GM18505 (cell line): ENCODE data around the gene SHB.

Experiments
- ATAC-seq: cut with Tn5 transposase; IDR thresholded peaks from one replicate; pipeline ENCODE4 v1.9.1; 2021; ENCODE audit not compliant: unreplicated experiment
- POLR2A ChIP-seq: IDR thresholded peaks from 4 replicates; pipeline ENCODE4 v1.6.1; 2011; ENCODE audit warnings: borderline replicate concordance; ENCODE audit not compliant: insufficient read depth, insufficient read length; ENCODE audit errors: extremely low read depth

SHB gene

DNA sequence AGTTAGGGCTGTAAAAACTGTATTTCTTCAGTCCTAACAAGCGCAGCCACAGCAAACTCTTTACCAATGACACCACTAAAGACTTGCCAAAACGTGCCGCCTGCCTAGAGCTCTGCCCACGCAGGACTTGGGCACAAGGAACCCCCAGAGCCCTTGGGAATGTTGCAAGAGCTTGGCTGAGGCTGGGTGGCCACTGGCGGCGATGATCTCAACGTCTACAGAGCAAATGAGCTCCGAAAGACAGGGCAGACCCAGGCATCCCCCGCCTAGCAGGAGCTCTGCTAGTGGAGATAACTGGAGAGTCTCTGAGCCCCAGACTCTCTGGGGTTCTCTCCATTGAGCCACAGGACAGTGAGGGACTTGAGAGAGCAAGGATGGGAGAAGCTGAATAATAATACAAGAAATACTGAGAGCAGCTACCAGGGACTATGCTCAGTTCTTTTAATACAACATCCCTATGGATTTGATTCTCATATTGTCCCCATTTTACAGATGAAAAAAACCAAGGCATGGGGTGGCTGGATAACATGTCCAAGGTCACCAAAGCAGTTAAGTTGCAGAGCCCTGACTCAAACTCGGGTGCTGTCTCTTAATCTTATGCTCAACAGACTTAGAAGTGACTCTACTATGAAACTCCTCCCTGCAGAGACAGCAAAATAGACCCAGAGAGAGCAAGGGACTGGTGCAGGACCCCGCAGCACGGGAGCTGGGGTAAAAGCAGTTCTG is 32.5 kb downstream of the SHB start:
- no peak for ATAC-seq

DNA sequence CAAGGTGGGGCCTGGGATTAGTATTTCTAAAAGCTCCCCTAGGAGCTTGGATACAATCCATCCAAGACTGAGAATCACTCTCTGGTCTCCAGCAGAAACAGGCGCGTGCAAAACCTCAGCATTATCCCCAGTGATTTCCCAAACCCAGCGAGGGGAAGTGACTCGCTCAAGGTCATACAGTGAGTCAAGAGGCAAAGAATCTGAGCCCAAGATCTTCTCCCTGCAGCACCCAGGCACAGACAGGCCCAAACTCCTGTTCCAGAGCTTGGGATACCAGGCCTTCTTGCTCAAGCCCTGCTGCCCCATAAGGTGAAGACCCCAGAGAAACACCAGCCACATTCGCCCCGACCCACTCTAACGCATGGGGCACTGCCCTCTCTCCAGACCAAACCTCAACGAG is 33.2 kb downstream of the SHB start:
- TF ChIP-seq POLR2A = no peak
- ATAC-seq = no peak

More for the DNA sequence above, 32.5 kb downstream of the SHB start:
- no peak for TF ChIP-seq POLR2A

GRCh38 chr9:38033941-38034340 is 35.1 kb downstream of the SHB start:
- no peak for ATAC-seq
- no peak for TF ChIP-seq POLR2A

DNA sequence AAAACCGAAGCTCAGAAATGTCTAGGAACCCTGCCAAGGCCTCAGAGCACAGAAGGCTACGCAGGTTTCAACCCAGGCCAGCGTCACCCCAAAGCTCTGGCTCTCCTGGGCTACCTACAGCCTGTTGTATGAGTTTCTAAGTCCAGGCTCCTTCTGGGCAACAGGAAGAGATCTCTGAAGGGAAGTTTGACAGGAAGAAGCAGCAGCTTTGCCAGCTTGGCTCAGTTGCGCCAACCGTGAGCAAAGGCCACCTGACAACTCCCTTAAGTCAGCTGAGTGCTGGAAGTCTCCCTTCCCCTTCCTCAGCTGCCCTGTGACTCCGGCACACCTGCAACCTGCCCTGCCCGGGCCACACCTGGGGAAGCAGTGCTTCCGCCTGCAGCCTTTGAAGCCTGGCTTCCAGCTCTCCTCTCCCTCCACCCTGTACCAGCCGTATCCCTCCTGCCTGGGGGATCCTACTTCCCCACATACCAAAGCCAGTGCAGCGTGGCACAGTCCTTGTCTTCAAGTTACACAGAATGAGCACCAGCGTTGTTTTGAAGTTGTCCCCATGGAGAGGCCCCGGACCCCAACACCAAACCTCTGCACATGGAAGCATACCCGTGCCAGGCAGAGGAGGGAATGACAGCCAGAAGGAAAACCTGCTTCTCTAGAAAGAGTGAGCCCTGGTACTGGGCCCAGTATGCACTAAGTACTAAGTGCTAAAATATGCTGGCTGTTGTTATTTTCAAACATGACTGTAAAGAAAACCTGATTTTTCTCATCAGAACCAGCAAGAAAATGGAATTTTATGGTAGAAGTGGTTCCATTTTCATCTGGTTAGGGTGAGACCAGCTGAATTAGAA is 36.5 kb downstream of the SHB start:
- no peak for TF ChIP-seq POLR2A
- ATAC-seq = no peak

GRCh38 chr9:38031594-38031993 is 37.4 kb downstream of the SHB start:
- no peak for ATAC-seq
- no peak for TF ChIP-seq POLR2A

DNA sequence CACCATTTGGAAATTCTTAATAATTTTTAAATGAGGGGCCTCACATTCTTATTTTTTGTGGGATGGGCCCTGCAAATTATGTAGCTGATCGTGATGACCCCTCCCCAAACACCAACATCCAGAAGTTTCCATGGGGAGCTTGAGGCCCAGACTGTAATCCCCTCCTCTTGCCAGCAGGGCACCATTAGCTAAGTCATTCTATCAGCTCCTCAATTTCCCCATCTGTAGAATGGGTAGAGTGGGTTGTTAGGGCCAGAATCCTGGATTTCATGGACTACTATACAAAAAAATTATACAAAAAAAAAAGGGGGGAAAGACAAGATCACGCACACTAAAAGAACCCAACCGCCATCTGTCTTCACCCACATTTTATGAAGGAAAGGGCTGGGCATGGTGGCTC is 38.4 kb downstream of the SHB start:
- TF ChIP-seq POLR2A = no peak
- no peak for ATAC-seq

GRCh38 chr9:38029915-38030638 is 39.0 kb downstream of the SHB start:
- no peak for ATAC-seq
- TF ChIP-seq POLR2A = no peak

GRCh38 chr9:38027714-38028113 is 41.3 kb downstream of the SHB start:
- no peak for ATAC-seq
- TF ChIP-seq POLR2A = no peak

DNA sequence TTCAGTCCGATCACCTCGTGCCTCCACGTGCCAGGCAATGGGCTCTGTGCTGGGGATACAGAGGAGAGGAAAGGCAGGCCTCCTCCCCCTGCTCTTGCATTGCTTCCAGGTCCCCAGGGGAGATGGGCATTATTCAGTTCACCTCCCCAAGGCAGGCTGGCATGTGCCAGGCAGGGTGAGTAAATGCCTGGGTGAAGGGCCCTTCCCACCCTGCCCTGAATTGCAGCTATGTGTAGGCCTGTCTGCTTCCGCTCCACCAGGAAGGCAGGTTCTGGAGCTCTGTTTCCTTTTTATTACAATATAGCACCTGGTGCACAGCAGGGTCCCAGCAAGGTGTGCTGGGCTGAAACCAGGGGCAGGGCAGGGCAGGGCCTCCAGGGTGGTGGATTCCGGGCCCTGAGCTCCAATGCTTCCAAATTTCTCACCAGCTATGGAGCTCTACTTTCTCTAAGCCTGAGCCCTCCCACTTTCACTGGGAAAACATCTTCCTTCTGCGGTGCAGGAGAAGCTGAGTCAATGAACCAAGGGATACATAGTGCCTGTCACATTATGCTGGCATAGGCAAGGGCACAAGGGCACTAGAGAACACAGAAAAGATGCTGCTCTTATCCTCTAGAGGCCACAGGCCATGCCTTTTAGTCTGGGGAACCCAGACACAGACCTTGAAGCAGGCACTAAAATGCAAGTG is 42.0 kb downstream of the SHB start:
- no peak for ATAC-seq
- TF ChIP-seq POLR2A = no peak

DNA sequence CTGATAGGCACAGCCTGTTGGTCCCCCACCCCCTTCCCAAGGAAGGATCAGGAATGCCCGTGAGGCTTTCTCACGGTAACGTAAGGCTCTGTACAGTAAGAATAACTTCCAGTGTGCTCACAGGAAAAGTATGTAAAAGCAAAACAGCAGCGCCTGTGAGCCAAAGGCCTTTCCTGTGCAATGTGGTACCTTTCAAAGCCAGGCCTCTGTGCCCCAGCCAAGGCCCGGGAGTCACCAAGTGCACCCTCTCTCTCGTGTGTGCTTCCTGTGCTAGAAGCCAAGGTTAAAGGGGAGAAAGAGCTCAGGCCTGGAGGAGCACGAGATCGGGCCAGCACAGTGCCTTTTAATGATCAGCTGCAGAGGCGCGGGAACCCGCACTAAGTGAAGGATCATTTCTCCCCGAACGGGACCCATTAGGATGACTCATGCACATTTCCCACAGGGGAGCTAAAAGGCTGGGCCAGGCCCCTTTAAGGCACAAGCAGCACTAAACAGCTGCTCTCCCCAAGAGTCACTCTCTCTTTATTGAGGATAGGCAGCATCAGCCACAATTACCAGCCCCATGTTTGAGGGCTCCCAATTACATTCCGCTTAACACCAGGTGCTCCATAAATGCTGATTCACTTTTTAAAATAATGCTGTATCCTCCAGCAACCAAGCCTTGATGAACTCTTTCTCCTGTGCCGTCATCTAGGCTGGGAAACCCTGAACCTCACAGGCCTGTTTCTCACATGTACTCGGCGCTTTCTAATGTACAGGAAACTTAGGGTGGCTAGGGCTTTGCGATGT is 42.8 kb downstream of the SHB start:
- no peak for ATAC-seq
- no peak for TF ChIP-seq POLR2A

DNA sequence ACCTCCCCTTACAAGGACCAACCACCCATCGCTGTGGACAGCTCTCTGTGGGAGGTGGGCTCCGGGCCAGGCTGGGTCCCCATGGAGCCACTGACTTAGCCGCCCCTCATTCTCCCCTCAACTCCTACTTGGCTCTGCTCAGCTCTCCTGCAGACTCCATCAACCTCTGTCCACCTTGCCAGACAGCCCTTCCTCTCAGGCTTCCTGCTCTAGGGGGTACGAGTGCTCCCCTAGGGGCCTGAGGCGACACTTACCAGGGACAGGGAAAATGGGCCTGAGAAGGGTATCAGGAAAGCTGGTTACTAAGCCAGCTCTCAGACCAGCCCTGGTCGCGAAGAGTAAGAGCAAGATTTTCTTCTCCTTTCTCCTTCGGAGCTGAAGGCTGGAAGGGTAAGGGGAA is 43.9 kb downstream of the SHB start:
- no peak for ATAC-seq
- no peak for TF ChIP-seq POLR2A

DNA sequence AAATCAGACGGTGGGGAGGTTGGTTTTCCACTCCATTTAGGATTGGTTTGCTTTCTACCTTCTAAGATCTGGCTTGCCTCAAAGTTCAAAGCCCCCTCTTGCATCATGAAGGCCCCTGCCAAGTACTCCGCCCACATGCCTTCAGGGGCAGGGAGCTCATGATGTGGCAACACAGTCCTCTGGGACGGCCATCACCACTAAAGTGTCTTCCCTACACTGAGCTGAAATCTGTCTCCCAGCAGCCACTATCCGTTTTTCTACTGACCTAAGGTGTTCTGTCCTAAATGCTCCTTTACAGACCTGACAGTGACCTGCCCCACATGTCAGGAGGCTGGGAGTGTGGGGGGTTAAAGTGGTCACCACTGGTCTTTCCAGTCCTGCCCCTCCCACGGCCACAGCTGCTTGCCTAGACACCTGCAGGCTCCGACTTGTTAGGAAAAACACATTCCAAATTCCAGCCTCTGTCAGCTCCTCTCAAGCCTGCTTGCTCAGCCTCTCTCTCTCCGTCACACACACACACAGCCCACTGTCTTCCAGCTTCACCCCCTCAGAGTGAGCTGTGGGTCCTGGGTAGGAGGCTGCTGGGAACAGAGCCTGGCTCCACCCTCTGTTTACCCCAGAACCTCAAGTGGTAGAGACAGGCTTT is 44.9 kb downstream of the SHB start:
- no peak for ATAC-seq
- no peak for TF ChIP-seq POLR2A

GRCh38 chr9:38023661-38024035 is 45.4 kb downstream of the SHB start:
- no peak for TF ChIP-seq POLR2A
- no peak for ATAC-seq

- ATAC-seq = no peak
- TF ChIP-seq POLR2A = no peak
Measured at GRCh38 chr9:38022995-38023394, 46.0 kb downstream of the SHB start.
